ENCODE measurements around the gene GALE.
"Not testable (repeated sequence)": the region's sequence is repeated elsewhere in the genome, so short reads cannot be mapped to it uniquely, and the experiment has no call there.

Gene GALE

GRCh38 chr1:23800400-23801337, at the start of gene GALE:
Gene GALE, minus strand, starts transcription at chr1:23800754. Its CDS starts 1,747 bp downstream, at chr1:23799007.
- peak; percentile 67 to 97 (median 92) for DNase-seq

- DNase-seq = no peak
Observed at GRCh38 chr1:23848673-23849616, 48.4 kb upstream of the GALE start.

- DNase-seq = not testable (repeated sequence)
Observed at GRCh38 chr1:23847482-23848095, 47.0 kb upstream of the GALE start.

GRCh38 chr1:23845163-23845562, 44.6 kb upstream of the GALE start:
- no peak for DNase-seq

- no peak for DNase-seq
Observed at GRCh38 chr1:23843644-23844043, 43.1 kb upstream of the GALE start.

GRCh38 chr1:23838401-23838866, 37.9 kb upstream of the GALE start:
- DNase-seq = peak in 30 of 56 donors; percentile 1 to 58 (median 11)

GRCh38 chr1:23837908-23838307, 37.4 kb upstream of the GALE start:
- no peak for DNase-seq

- no peak for DNase-seq
Observed at GRCh38 chr1:23836037-23836436, 35.5 kb upstream of the GALE start.

GRCh38 chr1:23834156-23834555, 33.6 kb upstream of the GALE start:
- not testable (repeated sequence) for DNase-seq

- DNase-seq = no peak
Observed at GRCh38 chr1:23827717-23828116, 27.2 kb upstream of the GALE start.

- not testable (repeated sequence) for DNase-seq
Observed at GRCh38 chr1:23826590-23826989, 26.0 kb upstream of the GALE start.

GRCh38 chr1:23825762-23826522, 25.4 kb upstream of the GALE start:
- DNase-seq = peak in 1 of 56 donors; percentile 17

- peak; percentile 49 to 95 (median 82) for DNase-seq
Observed at GRCh38 chr1:23825076-23825761, 24.7 kb upstream of the GALE start, which contains the start of gene HMGCL. Gene HMGCL, minus strand, starts transcription at chr1:23825429. Its CDS starts 14 bp downstream, at chr1:23825415.

GRCh38 chr1:23824711-23825075, 24.1 kb upstream of the GALE start:
- DNase-seq = no peak

GRCh38 chr1:23823767-23824166, 23.2 kb upstream of the GALE start:
- no peak for DNase-seq

GRCh38 chr1:23817633-23818032, 17.1 kb upstream of the GALE start:
- no peak for DNase-seq

GRCh38 chr1:23816906-23817305, 16.4 kb upstream of the GALE start:
- no peak for DNase-seq

GRCh38 chr1:23816361-23816760, 15.8 kb upstream of the GALE start:
- no peak for DNase-seq

- DNase-seq = no peak
Observed at GRCh38 chr1:23814016-23814415, 13.5 kb upstream of the GALE start.
